ENCODE results near the gene ZNF423. TPM values are rescaled to one million over a fixed set of nuclear protein-coding genes. Genes with fewer than 3 reads are reported as not detected.

The ZNF423 gene
- total RNA-seq, 2 experiments from 2014 or later = not detected

GRCh38 chr16:49462989-49463371 lies 392.9 kb downstream of the ZNF423 start:
- peak overlapping the region; percentile 76 for H3K27ac Mint-ChIP-seq
- H3K4me3 Mint-ChIP-seq = no peak overlapping the region
- POLR2A ChIA-PET = no interaction called here

GRCh38 chr16:49462362-49462988 lies 393.4 kb downstream of the ZNF423 start:
- DNase-seq = no peak
- ChIA-PET POLR2A (no interaction called here), CTCF (interaction anchor here (0.9 to 2.2 kb wide), 3 partner anchors 16 to 22 kb away, joined by 3 to 7 read pairs (median 3); no protein-coding TSS in a partner anchor)
- ATAC-seq = no peak
- H3K4me1 Mint-ChIP-seq (ENCODE audit: low read depth) = peaks cover 36% of the 10 kb centered on the region
- TF ChIP-seq CTCF (IDR thresholded peaks at IDR 0.05) = no peak
- H3K27ac Mint-ChIP-seq = peak overlapping the region; percentile 78
- no peaks in the 10 kb centered on the region for H3K36me3 Mint-ChIP-seq (ENCODE audit: low read depth)
- H3K9me3 Mint-ChIP-seq = no peaks in the 10 kb centered on the region
- no peaks in the 10 kb centered on the region for H3K27me3 Mint-ChIP-seq
- intact Hi-C loops (cut with micrococcal nuclease) = no loop called here
- H3K4me3 Mint-ChIP-seq = peak overlapping the region; percentile 9

More at GRCh38 chr16:49462989-49463371, 392.9 kb downstream of the ZNF423 start:
- Mint-ChIP-seq H3K27me3 (no peaks in the 10 kb centered on the region), H3K9me3 (no peaks in the 10 kb centered on the region), H3K36me3 (ENCODE audit: low read depth) (no peaks in the 10 kb centered on the region), H3K4me1 (ENCODE audit: low read depth) (peaks cover 36% of the 10 kb centered on the region)
- ATAC-seq = peak; percentile 25
- DNase-seq = peak; percentile 21
- TF ChIP-seq CTCF (IDR thresholded peaks at IDR 0.05) = no peak
- intact Hi-C loops (cut with micrococcal nuclease) = no loop called here
- CTCF ChIA-PET = interaction anchor here (0.9 to 2.2 kb wide), 3 partner anchors 17 to 23 kb away, joined by 3 to 7 read pairs (median 3); no protein-coding TSS in a partner anchor

- CTCF ChIA-PET = no interaction called here
- H3K4me3 Mint-ChIP-seq = no peak overlapping the region
These were observed 394.4 kb downstream of the ZNF423 start for GRCh38 chr16:49461517-49461951.

GRCh38 chr16:49460786-49461470 lies 395.0 kb downstream of the ZNF423 start:
- POLR2A ChIA-PET = interaction anchor here (1.2 kb wide), 1 partner anchor 11 kb away, joined by 3 read pairs; no protein-coding TSS in a partner anchor
- H3K36me3 Mint-ChIP-seq (ENCODE audit: low read depth) = no peaks in the 10 kb centered on the region
- no peak overlapping the region for H3K27ac Mint-ChIP-seq
- H3K4me3 Mint-ChIP-seq = no peak overlapping the region
- CTCF ChIA-PET = no interaction called here
- peaks cover 36% of the 10 kb centered on the region for H3K4me1 Mint-ChIP-seq (ENCODE audit: low read depth)
- no peaks in the 10 kb centered on the region for H3K27me3 Mint-ChIP-seq
- no peak for TF ChIP-seq CTCF (IDR thresholded peaks at IDR 0.05)
- ATAC-seq (no peak), DNase-seq (no peak)
- H3K9me3 Mint-ChIP-seq = no peaks in the 10 kb centered on the region
- intact Hi-C loops (cut with micrococcal nuclease) = no loop called here

More at GRCh38 chr16:49461517-49461951, 394.4 kb downstream of the ZNF423 start:
- Mint-ChIP-seq H3K27ac (peak overlapping the region; percentile 78), H3K27me3 (no peaks in the 10 kb centered on the region), H3K36me3 (ENCODE audit: low read depth) (no peaks in the 10 kb centered on the region), H3K4me1 (ENCODE audit: low read depth) (peaks cover 36% of the 10 kb centered on the region), H3K9me3 (no peaks in the 10 kb centered on the region)
- DNase-seq = no peak
- no peak for ATAC-seq
- intact Hi-C loops (cut with micrococcal nuclease) = no loop called here
- TF ChIP-seq CTCF (IDR thresholded peaks at IDR 0.05) = no peak
- POLR2A ChIA-PET = no interaction called here

Measured in activated CD8-positive, alpha-beta T cell treated with anti-CD3 and anti-CD28 coated beads for 36 hours (primary cell).